Measurements from ENCODE around the gene NME2. TPM values are rescaled to one million over a fixed set of nuclear protein-coding genes. Genes with fewer than 3 reads are reported as not detected.

NME2 gene
- polyA plus RNA-seq, 10 donors: 323 to 445 (median 357) TPM

DNA sequence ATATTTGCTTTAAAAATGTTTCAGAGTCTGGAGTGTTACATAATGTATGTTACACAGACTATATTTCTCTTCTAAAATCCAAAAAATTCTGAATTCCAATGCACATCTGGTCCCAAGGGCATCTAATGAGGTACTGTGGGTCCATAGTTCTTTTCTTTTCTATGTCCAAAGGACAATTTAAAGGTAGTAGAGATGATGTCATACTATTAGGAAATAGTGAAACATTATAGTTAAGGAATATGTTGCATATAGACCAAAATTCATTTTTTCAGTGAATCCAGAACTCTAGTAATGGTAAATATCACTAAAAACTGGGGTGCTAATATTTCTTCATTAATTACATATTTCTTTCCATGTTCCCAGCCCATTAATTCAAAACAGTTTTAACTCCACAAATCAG is 23.0 kb downstream of the NME2 start:
- DNase-seq: no peak

DNA sequence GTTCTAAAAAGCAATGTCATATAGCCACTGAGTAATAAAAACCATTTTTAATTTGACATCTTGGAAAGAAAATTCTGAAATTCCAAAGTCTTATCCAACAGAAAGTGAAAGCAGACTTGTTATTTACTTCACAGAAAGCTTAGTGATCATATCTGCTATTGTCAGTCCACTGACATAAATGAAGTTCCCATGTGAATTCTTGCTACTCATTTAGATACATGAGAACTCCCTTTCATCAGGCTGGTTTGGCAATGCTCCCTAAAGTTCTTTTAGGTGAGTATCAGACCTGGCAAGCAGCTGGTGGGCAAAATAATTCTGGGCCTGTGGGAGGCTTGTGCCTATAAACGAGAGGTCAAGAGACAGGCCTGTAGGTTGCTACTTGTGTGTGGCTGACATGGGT is 23.4 kb downstream of the NME2 start:
- no peak for DNase-seq

DNA sequence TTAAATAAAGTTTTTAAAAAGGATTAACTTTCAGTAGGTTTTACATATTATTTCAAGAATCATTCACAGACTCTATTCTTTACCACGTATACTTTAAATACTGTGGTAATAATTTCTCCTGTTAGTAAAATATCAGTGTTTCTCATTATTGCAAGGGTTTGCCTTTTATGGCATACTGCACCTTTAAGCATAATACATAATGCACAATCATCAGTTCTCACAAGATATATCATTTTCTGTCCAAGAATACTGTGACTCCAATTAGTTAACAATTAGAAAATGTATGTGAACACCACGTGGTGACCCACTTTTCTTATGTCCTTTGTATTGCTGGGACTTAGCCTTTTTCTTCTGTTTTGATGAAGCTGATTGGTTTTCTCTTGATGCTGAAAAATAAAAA is 25.7 kb downstream of the NME2 start:
- no peak for DNase-seq

- no peak for DNase-seq
These were observed 31.5 kb downstream of the NME2 start for GRCh38 chr17:51197754-51198153.

- no peak for DNase-seq
These were observed 34.1 kb downstream of the NME2 start for GRCh38 chr17:51200295-51200694.

GRCh38 chr17:51200846-51201245 is 34.6 kb downstream of the NME2 start:
- no peak for DNase-seq

GRCh38 chr17:51203838-51204237 is 37.6 kb downstream of the NME2 start:
- no peak for DNase-seq

GRCh38 chr17:51214920-51215319 is 48.7 kb downstream of the NME2 start:
- DNase-seq: no peak

- no peak for DNase-seq
These were observed 51.7 kb downstream of the NME2 start for GRCh38 chr17:51217946-51218345.

DNA sequence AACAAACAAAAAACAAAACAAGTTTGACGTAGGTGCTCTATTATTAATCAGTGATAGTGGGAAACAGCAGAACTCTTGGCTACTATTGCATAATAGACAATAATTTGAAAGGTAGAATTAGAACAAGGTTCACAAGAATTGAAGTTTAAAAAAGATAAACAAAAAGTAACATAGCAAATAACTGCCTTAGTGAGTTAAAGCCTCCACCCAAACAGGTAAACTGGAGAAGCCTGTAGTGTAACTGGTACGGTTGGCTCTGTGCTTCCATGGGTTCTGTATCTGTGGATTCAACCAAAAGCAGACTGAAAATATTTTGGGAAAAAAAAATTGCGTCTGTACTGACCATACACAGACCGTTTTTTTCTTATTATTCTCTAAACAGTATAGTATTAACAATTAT is 55.1 kb downstream of the NME2 start:
- DNase-seq: no peak

Other genes starting within 250 kb of the NME2 start
- gene SPAG9, start 45.5 kb upstream of the NME2 start, polyA plus RNA-seq (ENCODE audit: insufficient read length in 10 of 10): 10 to 100 TPM; 62.0 to 97.6 (median 73.8) TPM
- 10 to 100 TPM; 48.6 to 70.0 (median 59.0) TPM for gene NME1, start 12.9 kb upstream of the NME2 start, polyA plus RNA-seq (ENCODE audit: insufficient read length in 10 of 10)
- 10 to 100 TPM; 16.9 to 27.9 (median 22.9) TPM for gene MBTD1, start 93.6 kb downstream of the NME2 start, polyA plus RNA-seq (ENCODE audit: insufficient read length in 10 of 10)
- gene UTP18, start 94.1 kb downstream of the NME2 start, polyA plus RNA-seq (ENCODE audit: insufficient read length in 10 of 10): 10 to 100 TPM; 25.5 to 36.5 (median 32.9) TPM